Measurements from ENCODE around the gene FAM229B.
"Not testable (repeated sequence)": the region's sequence is repeated elsewhere in the genome, so short reads cannot be mapped to it uniquely, and the experiment has no call there.

FAM229B gene

DNA sequence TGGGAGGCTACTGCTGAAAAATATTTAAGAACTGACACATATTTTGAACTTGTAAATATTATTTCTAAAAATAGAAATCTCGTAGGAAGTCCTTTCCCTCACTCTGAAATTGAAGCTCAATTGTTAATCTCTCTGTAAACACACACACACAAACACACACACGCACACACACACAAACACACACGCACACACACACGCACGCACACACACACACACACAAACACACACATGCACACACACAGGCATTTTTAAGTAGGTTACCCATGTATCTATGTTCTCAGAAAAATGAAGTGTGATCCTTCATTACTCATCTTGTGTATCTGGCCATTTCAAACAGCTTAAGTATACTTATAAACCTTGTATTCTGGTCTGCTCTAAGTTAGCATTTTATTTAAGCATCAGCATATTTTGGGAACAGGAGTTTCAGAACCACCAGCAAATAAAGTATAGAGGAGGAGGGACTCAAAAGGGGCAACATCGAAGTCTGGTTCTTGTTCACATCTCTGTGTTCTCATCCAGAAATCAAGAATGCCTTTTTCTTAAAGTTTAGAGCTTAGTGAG lies 21.9 kb upstream of the FAM229B start:
- DNase-seq: no peak

DNA sequence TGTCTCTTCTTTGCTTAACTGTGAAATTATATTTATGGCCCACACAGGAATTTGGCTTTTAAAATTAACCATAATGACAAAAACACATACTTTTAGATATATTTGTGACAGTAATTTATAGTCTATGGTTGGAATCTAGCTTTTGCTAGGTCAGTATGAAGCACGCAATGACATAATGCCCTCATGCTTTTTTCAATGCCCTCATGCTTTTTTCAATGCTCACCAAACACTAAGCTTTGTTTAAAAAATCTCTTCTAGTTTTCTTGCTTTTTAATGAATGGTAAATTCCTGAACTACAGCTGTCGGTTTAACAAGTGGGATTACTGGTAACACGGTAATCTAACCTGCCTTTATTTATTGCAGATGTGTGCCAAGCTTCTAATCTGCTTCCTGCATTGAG lies 20.8 kb upstream of the FAM229B start:
- no peak for DNase-seq

DNA sequence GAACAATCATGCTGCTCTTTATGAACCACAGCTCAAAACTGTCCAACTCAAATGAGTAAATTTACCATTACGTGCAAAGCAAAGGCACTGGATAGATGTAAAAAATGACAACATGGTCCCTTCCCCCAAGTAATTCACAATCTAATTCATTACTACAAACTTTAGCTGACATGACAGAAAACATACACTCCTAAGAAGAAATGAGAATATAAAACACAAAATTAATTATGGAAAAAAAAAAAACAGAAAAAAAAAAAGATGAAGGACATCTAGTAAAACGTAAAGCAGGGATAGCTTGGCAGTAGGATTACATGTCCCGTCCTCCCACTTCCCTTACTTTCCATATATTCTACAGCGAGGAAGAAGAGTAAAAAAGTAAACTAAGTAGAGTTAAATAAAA lies 5.8 kb upstream of the FAM229B start:
- DNase-seq: no peak

DNA sequence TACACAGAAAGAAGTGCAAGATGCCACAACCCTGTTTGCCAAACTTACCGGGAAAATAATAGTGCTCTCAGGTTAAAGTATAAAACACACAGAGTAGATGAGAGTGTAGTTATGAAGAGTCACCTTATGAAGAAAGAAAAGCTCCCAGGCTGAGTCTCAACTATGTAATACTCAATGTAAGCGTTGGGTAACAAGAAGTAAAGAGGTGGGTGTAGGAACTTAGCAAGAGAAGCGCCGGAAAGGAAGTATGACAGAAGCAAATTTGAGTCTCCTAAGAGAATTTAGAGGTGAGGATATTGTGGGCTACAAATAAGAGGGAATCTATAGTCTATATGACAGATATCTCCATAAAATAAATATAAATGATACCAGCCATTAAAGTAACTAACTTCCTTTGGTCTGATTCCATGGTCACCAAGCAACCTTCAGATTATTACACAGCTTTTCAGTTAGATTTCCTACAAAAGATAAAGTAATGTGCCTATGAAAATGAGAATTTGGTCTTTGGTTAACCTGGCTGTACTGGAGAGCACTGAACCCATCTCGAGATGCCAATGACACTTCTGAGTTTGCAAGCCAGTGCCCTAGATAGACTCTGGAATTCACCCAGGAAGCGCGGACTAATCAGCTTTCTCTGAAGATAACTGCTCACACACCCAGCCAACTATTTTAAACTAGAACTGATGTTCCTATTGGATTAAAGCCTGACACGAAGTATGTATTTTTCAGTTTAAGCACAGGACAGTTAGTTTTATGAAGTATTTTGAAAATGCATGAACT lies 1.9 kb upstream of the FAM229B start:
- no peak for DNase-seq

DNA sequence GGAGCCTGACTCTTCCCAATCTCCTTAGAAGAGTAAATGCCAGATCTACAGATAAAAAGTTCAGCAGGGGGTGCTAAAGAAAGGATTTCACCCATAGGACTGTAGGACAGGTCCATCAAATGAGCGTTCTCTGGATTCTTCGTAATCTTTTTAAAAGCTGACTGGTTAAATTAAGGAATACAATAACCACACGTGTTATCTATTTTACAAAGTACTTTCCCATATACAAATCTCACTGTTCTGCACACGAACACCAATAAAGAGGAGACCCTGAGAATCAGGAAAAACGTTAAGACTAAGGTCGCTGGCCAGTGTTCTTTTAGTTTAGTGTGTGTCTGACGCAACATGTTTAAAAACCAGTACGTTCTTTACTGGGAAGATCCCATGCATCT lies 651 bp upstream of the FAM229B start:
- no peak for DNase-seq

DNA sequence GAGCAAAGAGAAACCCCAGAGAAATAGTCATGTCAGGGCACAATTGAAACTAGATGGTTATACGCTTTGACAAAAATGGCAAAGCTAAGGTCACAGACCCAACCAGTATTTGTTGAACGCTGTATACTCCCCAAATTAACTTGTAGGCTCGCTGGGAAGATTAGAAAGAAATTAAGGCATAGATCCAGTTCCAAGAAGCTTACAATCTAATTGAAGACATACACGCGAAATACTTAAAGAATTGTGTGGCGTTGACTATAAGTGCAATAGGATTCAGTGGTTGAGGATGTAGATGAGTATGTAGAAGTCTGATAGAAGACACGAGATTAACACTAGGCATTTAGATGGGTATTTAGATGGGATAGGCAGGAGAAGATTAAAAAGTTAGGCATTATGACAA lies 525 bp downstream of the FAM229B start:
- no peak for DNase-seq

DNA sequence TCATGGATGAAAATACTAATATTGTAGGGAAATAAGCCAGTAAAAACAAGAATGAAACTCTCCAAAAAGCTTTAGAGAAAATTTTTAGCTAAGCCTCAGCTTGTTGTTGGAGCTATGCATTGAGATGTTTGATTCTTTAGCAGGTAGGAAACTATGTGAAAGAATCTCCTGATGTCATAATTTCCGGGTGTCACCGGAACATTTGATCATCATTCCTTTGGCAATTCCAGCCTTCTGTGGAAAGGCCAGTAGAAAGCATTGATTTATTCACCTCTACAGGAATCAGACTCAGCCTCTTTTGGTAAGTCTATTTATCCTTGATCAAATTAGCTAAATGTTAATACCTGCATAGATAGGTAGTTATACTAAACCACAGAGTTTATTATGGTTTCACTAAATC lies 9.5 kb downstream of the FAM229B start:
- DNase-seq: no peak

DNA sequence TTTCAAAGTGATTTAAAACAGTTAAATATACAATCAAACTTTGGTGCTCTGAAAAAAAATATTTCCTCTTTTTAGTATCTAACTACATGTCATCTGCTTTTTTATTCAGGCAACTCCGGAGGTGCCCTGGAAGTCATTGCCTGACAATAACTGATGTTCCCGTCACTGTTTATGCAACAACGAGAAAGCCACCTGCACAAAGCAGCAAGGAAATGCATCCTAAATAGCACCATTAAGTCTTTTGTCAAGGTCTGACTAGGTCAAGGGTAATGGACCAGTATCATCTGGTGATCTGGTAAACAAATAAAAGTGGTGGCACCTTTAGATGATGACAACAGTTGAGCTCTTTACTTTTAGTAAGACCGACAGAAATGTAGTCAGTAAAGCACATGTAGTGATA lies 13.2 kb downstream of the FAM229B start:
- no peak for DNase-seq

DNA sequence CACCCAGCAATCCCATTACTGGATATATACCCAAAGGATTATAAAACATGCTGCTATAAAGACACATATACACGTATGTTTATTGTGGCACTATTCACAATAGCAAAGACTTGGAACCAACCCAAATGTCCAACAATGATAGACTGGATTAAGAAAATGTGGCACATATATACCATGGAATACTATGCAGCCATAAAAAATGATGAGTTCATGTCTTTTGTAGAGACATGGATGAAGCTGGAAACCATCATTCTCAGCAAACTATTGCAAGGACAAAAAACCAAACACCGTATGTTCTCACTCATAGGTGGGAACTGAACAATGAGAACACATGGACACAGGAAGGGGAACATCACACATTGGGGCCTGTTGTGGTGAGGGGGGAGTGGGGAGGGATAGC lies 18.6 kb downstream of the FAM229B start:
- not testable (repeated sequence) for DNase-seq

DNA sequence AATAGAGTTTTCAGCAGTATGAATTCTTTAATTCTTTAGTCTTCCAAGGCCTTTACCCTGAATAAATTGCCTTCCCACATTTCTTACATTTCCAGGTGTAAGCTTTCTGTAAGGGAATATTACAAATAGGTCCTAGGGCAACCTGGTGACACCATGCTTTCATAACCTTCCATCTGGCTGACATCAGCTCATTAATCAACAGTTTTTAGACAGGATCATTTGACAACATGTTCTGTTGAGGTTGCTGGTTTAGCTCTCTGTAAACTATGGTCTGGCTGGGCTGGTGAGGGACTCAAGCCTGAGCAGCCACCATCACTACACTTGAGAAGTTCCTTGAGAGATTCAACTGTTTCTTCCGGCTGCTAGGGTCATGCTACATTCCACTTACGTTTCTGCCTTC lies 19.2 kb downstream of the FAM229B start:
- DNase-seq: no peak

DNA sequence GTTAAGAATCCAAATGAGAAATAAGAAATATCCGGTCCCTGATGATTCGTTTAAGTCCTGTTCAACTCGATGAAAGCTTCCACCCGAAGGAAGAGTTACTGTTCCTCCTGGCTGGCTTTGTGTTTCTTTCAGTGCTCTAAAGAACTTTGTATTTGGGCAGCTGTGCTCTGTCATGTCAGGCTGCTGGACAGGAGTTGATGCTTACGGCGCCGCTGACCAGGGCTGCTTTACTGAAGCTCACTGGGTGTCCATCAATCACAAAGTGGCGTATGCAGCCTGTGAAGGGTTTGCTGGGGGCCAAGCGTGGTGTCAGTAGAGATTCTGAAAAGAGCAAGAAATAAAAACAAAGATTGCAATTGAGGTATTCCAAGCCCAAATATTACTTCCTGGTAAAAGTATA lies 21.9 kb downstream of the FAM229B start:
- no peak for DNase-seq

DNA sequence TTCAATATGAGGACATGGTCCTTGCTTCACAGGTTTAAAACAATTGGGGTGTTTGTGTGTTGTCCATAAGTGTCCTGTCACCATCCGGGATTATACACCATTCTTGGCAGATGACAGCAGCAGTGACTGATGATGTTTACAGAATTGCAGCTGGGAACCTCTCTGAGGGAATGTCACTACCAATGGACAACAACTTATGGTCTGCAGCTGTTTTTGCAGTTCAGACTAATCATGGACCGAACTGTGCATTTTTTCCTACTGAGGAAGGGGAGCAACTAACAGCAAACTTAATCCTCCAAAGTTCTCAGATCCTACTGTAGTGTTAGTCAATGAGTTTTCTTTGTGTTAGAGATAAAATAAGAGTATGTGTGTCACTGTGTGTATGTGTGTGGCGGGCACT lies 26.0 kb downstream of the FAM229B start:
- no peak for DNase-seq

DNA sequence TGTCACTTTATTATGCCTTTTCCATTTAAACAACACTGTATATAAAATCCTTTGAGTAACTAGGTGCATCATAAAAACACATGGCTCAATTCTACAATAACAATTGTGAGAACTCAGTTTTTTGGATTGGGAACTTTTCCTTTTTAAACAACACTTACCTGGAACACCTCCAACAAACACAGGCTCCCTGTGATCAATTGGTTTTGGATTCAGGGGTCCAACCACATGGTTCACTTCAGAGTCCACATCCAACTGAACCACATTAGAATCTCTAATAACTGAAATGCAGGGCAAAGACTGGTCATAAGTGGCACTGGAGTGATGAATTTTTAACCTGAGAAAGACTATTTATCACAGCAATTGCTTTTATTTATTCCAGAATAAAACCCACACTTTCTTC lies 26.5 kb downstream of the FAM229B start:
- no peak for DNase-seq

DNA sequence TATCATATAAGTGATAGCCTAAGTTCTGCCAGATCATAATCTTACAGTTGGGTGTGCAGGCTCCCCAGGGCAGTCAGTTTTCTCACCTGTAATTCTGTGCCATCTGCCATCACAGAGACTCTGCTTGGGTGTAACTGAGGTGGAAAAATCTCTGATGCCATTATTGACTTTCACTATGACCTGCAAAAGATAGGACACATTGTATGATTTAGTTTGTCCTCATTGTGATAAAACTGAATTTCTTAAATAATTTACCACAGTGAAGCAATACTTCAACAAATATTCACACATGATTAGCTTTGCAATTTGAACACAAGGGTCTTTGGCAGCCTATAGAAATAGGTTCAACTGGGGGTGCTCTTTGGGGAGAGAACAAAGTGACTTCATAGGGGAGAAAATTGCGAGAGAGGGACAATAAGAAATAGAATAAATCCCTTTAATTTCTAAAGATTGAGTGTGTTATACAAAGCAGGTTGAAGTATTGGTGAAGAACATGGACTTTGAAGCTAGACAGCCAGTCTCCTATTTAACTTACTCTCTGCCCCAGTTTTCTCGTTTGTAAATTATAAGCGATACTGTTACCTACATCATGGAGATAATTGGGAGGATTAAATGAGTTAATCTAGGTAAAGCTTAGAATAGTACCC lies 27.3 kb downstream of the FAM229B start:
- DNase-seq: no peak

DNA sequence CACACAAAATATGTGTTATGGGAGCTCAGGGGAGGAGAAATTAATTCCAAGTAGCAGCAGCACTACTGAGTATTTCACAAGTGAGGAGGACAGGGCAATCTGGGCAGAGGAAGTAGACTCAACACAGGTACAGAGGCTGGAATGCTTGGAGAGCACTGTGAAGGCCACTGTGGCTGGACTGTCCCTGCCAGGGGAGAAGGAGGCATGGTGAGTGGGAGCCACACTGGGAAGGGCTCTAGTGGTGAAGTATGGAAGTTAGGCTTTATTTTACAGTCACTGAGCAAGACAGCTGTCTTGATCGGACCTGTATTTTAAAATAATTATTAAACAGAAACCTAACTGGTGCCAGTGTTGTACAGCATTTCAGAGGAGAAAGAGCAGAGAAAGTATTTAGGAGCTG lies 28.8 kb downstream of the FAM229B start:
- no peak for DNase-seq

DNA sequence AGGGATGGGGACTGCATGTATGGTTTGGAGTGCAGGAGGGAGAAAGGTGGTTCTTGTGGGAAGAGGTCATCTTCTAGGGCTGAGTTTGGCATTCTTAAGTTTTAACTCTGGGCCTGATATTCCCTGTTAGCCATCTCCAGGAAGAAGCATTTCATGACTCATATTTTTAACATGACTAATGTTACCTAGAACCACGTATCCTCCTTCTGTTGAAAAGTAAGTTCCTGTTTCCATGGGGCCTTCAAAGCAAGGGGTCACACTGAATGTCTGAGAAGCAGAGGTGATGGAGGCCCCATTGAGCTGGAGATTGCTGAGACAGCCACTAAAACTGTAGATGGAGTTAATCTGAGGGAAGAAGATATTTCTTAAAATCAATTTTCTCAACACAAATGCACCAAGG lies 30.2 kb downstream of the FAM229B start:
- no peak for DNase-seq

DNA sequence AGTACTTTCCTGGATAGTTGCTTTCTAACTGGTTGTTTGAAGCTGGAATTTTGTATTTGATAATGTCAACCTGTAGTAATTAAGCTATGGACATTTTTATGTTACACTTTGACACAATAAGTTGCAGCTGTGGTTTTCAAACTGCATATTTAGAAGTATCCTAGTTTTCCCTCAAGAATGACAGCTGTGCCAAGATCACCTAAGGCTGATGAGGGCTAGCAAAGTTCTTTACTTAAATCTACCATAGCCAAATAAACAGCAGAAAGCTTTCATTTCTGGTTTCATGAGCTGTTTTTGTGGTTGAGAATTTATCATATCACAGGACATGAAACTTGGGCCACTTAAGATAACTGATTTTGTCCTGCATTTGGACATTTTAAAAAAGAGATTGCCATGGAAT lies 30.6 kb downstream of the FAM229B start:
- no peak for DNase-seq

DNA sequence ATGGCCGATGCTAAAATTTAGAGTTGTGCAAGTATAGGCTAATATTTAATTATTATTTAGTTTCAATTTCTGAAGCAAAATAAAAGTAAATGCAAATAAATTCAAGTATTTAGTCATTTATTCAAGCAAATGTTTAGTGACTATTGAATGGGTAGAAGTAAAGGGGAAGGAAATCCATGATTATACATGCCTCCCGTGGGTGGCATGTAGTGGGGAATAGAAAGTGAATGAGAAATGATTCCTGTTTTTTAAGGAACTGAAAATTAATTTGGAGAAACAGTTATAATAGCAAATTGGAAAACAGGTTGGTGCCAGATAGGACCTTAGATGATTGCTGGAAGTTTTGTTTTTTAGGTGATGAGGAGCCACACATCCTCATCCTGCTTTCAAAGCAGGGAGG lies 35.4 kb downstream of the FAM229B start:
- DNase-seq: no peak

DNA sequence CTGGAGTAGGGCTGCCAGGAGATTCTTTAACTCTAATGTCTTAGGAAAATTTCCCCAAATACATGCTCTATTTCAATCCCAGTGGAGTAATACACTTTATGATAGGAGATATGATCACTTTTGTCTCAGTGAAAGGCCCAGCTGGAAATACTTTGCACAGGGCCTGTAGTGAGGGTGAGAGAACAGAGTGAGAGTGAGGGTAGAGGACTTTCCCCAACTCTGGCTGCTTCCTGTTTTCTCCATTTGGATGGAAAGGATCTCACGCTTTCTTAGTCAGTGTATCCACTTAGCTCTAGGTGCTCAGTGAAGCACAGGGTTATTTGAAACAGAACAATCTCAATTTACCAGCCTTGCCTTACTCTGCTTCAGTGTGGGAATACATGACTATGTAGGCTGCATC lies 36.6 kb downstream of the FAM229B start:
- no peak for DNase-seq

DNA sequence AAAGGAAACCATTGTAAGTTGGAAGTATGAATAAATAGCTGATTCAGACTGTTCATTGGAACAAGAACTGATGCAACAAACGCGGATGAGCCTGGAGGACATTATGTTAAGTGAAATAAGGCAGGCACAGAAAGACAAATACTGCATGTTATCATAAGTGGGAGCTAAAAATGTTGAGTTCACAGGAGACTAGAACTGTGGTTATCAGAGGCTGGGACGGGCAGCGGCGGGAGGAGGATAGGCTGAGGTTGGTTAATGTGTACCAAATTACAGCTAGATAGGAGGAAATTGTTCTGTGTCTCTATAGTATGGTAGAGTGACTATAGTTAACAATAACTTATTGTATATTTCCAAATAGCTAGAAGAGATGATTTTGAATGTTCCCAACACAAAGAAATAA lies 40.8 kb downstream of the FAM229B start:
- no peak for DNase-seq

DNA sequence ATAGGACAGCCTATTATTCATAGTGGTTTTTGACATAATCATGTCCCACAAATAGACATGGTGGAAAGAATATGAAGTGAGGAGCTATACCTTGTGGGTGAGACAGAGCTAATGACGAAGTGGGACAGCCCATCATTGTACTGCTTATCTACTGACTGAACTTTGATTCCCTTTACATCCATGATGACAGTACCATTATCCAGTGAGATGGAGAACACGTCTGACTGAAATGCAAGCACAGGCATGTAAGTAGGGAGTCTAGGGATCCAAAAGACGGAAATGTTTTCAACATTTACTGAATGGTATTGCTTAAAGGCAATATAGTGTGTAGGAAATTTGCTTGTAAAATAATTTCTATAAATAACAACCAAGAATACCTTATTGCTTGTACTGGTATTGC lies 43.5 kb downstream of the FAM229B start:
- DNase-seq: no peak

DNA sequence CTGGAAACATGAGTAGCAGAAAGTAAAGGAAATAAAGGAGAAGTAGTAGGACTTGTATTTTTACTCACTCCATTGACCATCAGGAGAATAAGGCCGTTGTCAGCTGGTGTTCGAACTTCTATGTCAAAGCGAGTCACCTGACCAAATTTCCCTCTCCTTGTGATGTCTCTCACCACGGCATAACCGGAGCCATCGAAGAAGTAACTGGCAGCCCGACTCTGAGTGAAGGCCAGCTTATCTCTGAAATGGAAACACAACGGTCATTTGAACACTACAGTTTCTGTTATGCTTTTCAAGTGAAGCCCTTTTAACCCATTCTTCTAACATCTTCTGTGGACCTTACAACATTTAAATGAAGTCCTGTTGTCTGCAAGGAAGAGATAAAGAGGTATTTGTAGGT lies 51.7 kb downstream of the FAM229B start:
- no peak for DNase-seq

DNA sequence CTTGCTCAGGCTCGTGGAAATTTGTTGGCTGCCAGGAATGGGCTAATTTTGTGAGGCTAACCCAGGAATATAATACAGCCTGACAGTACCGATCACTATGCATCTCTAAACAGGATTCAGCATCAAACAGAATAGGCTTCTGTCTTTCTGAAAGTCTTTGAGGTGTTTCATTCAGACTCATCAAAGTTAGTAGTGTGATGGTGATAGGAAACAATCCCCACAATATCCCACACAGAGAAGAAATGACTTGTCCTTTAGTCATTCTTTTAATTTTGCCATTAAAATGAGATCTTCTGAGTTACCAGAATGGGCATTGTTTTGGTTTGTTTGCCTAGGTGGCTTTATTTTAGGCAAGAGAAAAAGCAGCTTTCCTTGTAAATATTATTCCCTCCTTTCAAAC lies 54.3 kb downstream of the FAM229B start:
- no peak for DNase-seq

DNA sequence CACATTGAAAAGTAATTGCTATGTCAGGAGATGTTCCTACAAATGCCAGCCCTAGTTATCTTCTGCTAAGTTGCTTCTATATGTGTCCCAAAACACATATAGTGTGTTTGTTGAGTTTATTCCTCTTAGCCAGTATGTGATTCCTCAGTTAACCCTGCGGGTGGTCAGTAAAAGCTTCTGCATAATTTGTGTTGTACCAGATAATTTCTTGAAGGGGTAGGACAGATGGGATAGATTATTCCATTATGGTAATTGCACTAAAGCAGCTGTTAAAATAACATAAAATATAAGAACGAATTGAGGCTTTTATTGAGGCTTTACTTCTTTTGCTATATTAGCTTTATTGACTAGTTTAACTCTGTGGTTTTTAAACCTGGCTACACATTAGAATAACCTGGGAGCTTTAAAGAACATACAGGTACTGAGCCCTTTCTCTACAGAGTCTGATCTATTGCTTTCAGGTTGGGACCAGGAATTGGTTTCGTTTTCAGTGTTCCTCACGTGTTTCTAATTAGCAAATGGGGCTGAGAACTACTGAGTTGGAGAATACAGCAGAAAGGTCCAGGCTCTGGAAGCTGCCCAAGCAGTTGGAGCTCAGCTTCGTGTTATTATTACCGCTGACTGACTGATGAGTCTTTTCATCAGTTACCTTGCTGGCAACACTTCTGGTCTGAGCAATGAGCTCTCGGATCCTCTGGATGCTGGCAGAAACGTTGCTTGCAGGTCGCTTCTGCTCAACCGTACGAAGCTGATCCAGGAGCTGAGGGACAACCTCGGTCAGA lies 56.9 kb downstream of the FAM229B start:
- DNase-seq: no peak
